ENCODE measurements around the gene TBC1D5. TPM values are rescaled to one million over a fixed set of nuclear protein-coding genes. Genes with fewer than 3 reads are reported as not detected.

Gene TBC1D5
- total RNA-seq, 1 donor, result 45.5 TPM

DNA sequence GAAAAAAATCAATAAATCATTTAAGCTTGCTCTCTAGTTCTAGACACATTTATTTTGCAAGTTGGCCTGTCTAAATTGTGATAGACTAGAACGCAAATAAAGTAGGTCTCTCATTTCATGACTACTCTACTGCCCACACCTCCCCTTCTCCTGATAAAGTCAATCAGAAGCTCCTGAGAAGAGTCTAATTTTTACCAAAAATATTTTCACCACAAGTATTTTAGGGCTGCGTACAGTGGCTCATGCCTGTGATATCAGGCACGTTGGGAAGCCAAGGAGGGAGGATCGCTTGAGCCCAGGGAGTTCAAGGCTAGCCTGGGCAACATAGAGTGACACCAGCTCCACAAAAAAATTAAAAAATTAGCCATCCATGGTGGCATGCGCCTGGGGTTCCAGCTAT lies 136.5 kb downstream of the TBC1D5 start:
- DNase-seq (ENCODE audit: low read depth in 2 of 3, low spot score in 2 of 3), result no peak

DNA sequence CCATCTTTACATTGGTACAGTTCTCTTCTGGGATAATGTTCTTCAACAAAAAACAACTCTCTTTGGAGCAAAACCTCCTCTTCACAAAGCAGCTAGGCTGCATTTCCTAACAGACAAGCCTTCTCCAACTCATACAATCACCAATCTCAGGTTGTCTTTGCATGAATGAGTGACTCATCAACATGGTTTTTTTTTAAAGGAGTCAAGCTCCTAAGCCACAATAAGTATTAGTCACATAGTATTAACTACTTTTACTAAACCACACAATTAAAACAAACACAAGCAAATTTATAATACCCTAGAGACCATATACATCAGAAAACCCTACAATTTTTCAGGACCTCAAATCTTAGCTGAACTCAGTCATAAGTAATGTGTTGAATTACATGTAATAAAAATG lies 137.4 kb downstream of the TBC1D5 start:
- peak in 1 of 3 donors; percentile 8 for DNase-seq (ENCODE audit: low read depth in 2 of 3, low spot score in 2 of 3)

DNA sequence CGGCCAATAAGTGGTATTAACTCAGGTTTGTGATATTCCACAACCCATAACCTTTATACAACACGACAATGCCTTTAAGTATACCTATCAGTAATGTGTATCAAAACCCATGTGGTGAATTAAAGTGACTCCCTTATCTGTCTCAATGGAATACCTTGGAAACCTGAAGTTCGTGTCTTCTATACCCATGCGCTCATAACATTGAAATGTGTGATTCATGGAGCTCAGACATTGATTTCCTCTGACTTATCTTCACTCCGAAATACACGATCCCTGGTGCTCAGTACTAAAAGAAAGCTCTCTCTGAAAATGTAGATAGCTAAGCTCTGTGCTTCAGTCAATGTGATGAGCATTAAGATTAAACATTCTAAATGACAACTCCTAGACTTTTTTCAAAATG lies 140.3 kb downstream of the TBC1D5 start:
- no peak for DNase-seq (ENCODE audit: low read depth in 2 of 3, low spot score in 2 of 3)

DNA sequence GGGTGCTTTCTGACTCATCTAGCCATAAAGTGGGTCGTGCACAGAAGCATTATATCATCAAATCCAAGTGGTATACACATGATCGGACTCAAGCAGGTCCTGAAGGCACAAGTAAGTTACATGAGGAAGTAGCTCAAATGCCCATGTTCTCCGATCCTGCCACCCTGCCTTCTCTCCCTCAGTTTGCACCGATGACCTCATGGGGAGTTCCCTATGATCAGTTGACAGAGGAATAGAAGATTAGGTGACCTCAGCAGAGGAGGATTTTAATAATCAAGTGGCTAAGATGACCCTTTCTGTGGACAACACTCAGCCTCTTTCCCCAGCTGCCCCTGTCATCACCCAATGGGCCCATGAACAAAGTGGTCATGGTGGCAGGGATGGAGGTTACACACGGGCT lies 149.5 kb downstream of the TBC1D5 start:
- no peak for DNase-seq (ENCODE audit: low read depth in 2 of 3, low spot score in 2 of 3)

- DNase-seq (ENCODE audit: low read depth in 2 of 3, low spot score in 2 of 3), result no peak
These were observed 152.0 kb downstream of the TBC1D5 start for GRCh38 chr3:17590465-17590864.

DNA sequence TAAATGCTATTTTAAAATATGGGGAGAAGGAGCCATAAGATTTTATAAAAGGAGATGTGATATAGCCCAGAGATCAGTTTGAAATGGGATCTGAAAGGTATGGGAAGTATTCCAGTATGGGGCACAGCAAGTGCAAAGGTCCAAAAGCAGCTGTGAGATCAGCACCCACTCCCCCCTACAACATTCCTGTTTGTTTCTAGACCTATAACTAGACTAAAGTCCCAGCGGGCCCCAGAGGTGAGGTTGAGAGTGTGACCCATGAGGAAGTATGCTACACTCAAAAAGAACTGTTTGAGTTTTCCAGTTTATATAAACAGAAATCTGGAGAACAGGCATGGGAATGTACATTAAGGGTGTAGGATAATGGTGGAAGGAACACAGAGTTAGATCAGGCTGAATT lies 152.5 kb downstream of the TBC1D5 start:
- no peak for DNase-seq (ENCODE audit: low read depth in 2 of 3, low spot score in 2 of 3)

- DNase-seq (ENCODE audit: low read depth in 2 of 3, low spot score in 2 of 3), result no peak
These were observed 154.0 kb downstream of the TBC1D5 start for GRCh38 chr3:17588422-17588821.

- DNase-seq (ENCODE audit: low read depth in 2 of 3, low spot score in 2 of 3), result no peak
These were observed 156.8 kb downstream of the TBC1D5 start for GRCh38 chr3:17585394-17586325.

DNA sequence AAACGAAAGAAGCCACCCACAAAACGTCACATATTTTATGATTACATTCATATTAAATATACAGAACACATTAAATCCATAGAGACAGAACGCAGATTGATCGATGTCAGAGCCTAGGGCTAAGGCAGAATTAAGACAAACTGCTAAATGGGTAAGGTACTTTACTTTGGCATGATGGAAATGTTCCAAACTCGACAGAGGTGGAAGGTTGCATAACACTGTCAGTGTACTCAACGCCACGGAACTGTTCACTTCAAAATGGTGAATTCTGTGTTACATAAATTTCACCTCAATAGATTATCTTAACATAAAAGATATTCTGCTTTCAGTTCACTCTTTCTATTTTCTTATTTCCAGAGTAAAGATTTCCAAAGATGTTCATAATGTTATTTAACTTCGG lies 158.4 kb downstream of the TBC1D5 start:
- no peak for DNase-seq (ENCODE audit: low read depth in 2 of 3, low spot score in 2 of 3)

GRCh38 chr3:17583530-17583929 lies 158.9 kb downstream of the TBC1D5 start:
- DNase-seq (ENCODE audit: low read depth in 2 of 3, low spot score in 2 of 3), result no peak

GRCh38 chr3:17581421-17582080 lies 160.9 kb downstream of the TBC1D5 start:
- no peak for DNase-seq (ENCODE audit: low read depth in 2 of 3, low spot score in 2 of 3)

- DNase-seq (ENCODE audit: low read depth in 2 of 3, low spot score in 2 of 3), result no peak
These were observed 161.5 kb downstream of the TBC1D5 start for GRCh38 chr3:17580901-17581300.

DNA sequence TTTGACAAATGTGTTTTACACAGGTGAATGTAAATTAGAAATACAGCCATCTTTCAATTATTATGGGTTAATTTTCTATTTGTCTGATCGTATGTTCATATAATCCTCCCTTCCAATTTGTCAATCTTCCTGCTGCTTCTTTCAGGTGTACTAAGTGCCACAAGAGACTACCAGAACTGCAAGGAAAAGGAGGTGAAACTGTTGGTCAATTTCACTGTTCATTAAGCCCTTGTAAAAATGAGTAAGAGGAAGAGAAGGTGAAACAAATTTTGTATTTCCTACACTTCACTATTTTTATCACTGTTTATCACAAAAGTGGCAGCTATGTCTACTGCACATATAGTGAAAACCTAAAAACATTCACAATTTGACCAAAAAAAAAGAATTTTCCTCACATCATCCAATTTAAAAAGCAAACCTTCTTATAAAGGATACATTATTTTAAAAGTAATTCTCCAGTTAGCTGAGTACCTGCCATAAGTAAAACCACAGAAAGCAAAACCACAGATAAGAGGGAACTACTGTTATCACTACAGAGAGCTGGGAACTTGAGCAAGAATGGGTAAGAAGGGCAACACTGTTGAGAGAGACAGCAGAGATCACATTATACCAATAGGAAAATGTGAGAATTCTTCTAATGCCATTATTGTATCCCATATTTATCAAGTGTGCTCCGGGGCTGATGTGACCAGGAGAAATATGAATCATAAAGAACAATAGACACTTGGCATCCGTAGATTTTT lies 163.0 kb downstream of the TBC1D5 start:
- peak in 2 of 3 donors; percentile 24 to 38 for DNase-seq (ENCODE audit: low read depth in 2 of 3, low spot score in 2 of 3)

DNA sequence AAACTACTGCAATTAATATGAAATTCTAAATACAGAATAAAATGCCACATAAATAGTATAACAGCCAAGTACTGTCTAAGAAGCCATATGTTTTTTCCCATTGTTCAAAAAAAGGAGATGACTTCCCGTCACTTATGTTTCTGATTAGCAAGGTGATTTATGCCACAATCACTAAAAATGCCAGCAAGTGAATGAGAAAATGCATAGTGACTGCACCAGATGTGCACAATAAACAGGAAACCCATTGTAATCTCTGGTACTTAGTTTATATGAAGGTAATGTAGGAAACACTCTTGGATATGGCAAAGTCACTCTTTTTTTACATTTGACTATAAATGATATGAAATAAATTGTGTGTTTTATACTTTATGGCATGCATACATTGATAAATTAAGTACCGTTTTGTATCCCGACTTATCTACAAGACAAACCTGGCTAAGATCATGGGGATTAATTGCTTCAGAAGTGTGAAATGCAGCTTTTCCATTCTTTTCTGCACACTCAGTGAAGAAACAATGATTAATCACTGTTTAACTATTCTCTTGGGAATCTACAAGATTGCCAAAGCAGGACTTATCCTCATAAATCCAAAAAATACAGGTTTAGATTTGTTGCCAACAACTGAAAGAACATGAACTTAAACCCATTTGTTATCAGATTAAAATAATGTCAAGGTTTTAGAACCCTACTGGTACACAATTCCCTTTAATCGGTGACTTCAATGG lies 164.5 kb downstream of the TBC1D5 start:
- no peak for DNase-seq (ENCODE audit: low read depth in 2 of 3, low spot score in 2 of 3)

DNA sequence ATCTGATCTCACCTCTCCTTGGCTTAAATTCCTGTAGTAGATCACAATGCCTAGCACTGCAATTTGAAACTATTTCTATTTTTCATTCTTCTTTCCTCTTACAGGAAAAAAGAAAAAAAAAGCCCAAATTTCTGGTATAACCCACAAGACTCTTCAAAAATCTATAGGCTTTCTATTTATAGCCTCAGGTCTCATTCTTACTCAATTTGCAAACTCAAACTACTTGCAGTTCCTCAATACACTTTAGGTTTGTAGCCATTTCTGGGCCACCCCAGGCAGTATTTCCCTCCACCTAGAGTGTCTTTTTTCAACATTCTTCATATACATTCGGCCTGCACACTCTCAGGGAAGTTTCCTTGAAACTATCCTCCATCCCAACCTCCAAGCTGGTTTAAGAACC lies 169.0 kb downstream of the TBC1D5 start:
- DNase-seq (ENCODE audit: low read depth in 2 of 3, low spot score in 2 of 3), result no peak

GRCh38 chr3:17571686-17572085 lies 170.7 kb downstream of the TBC1D5 start:
- DNase-seq (ENCODE audit: low read depth in 2 of 3, low spot score in 2 of 3), result no peak

DNA sequence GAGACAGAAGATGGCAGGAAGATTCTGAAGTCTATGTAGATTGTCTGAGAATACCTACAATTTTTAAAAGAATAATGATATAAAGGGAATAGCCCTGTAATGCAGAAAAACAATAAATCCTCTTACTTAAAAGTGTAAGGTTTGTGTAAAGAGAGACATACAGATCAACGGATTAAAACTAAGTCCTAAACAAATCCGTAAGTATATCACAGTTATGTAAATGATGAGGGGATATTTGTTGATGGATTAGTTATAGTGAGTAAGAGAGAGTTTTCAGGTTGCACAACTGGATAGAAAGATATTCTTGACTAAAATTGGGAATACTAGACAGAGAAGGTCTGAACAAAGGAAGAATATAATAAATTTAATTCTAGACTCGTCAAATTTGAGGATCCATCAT lies 179.6 kb downstream of the TBC1D5 start:
- no peak for DNase-seq (ENCODE audit: low read depth in 2 of 3, low spot score in 2 of 3)

DNA sequence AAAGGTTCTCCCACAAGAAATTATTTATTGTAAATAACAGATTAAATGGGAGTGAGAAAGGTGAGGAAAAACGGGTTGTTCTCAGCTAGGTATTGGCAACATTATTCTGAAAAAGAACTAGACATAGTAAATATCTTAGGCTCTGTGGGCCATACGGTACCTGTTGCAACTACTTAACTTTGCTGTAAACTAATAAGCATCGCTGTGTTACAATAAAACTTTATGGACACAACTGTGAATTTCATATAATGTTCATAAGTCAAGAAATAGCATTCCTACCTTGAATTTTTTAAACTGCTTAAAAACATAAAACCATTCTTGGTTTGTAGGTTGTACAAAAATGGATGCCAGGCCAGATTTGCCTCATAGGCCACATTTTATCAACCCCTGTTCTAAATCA lies 183.9 kb downstream of the TBC1D5 start:
- no peak for DNase-seq (ENCODE audit: low read depth in 2 of 3, low spot score in 2 of 3)

GRCh38 chr3:17557749-17558463 lies 184.5 kb downstream of the TBC1D5 start:
- DNase-seq (ENCODE audit: low read depth in 2 of 3, low spot score in 2 of 3), result no peak

- no peak for DNase-seq (ENCODE audit: low read depth in 2 of 3, low spot score in 2 of 3)
These were observed 186.9 kb downstream of the TBC1D5 start for GRCh38 chr3:17555525-17555924.
